PC-3 (cell line): ENCODE data around the gene VPS35L. TPM values are rescaled to one million over a fixed set of nuclear protein-coding genes. Genes with fewer than 3 reads are reported as not detected.

Experiments
- ATAC-seq: fragments of 200-7000 bp; cut with Tn5 transposase; 2 replicates; pipeline ENCODE4 v1.9.1; 2020; ENCODE audit warnings: mild to moderate bottlenecking, moderate library complexity
- BruUV-seq: library from RNA; stranded (reverse); fragments of 400-500 nt; replicated peaks from 2 replicates; lab custom pipeline; 2021; lab: Mats Ljungman, UMichigan
- CTCF ChIA-PET: fragments of 300-600 bp; sonication (Branson Sonifier 250); formaldehyde crosslinking; loops from one replicate; lab custom pipeline; 2022; ENCODE audit warnings: antibody characterized with exemption; lab: Charles Lee
- POLR2A ChIA-PET: fragments of 300-600 bp; sonication (Branson Sonifier 250); formaldehyde crosslinking; loops from one replicate; lab custom pipeline; 2022; ENCODE audit warnings: antibody characterized with exemption; ENCODE audit not compliant: unreplicated experiment; lab: Charles Lee
- DNase-seq: peaks from one replicate; pipeline ENCODE4 v3.0.0-alpha.2; 2015
- H2AFZ ChIP-seq: fragments of 300-600 bp; sonication (generic); 2 replicates; pipeline ENCODE4 v1.6.0; 2016; ENCODE audit warnings: antibody characterized with exemption, low read length
- H3F3A ChIP-seq: fragments of 300-600 bp; sonication (generic); one replicate; pipeline ENCODE4 v1.6.0; 2017; ENCODE audit warnings: antibody characterized with exemption, low read length, control low read depth, mild to moderate bottlenecking; ENCODE audit not compliant: unreplicated experiment
- H3K27ac ChIP-seq: fragments of 300-600 bp; sonication (generic); 2 replicates; pipeline ENCODE4 v1.5.1; 2016; ENCODE audit warnings: mild to moderate bottlenecking, low read length
- H3K27me3 ChIP-seq: fragments of 300-600 bp; sonication (generic); 2 replicates; pipeline ENCODE4 v1.6.1; 2016; ENCODE audit warnings: low read length, mixed read lengths
- H3K36me3 ChIP-seq: fragments of 300-600 bp; sonication (generic); 2 replicates; pipeline ENCODE4 v1.6.1; 2016; ENCODE audit warnings: low read depth, mixed run types, low read length, mixed read lengths
- H3K4me1 ChIP-seq: fragments of 300-600 bp; sonication (generic); 2 replicates; pipeline ENCODE4 v1.5.1; 2016; ENCODE audit warnings: low read length; ENCODE audit not compliant: insufficient read depth
- H3K4me2 ChIP-seq: fragments of 300-600 bp; sonication (generic); 2 replicates; pipeline ENCODE4 v1.6.0; 2016; ENCODE audit warnings: low read length
- H3K4me3 ChIP-seq: fragments of 300-600 bp; sonication (generic); 2 replicates; pipeline ENCODE4 v1.5.1; 2016; ENCODE audit warnings: mild to moderate bottlenecking, low read length, mixed read lengths
- H3K79me2 ChIP-seq: fragments of 300-600 bp; sonication (generic); 2 replicates; pipeline ENCODE4 v1.6.1; 2017; ENCODE audit warnings: low read length, mixed read lengths
- H3K9ac ChIP-seq: fragments of 300-600 bp; sonication (generic); 2 replicates; pipeline ENCODE4 v1.6.0; 2016; ENCODE audit warnings: mild to moderate bottlenecking, low read length
- H3K9me2 ChIP-seq: fragments of 300-600 bp; sonication (generic); replicated peaks from 2 replicates; pipeline ENCODE4 v1.6.1; 2016; ENCODE audit warnings: mixed run types, low read length, mixed read lengths
- H3K9me3 ChIP-seq: fragments of 300-600 bp; sonication (generic); 2 replicates; pipeline ENCODE4 v1.6.1; 2016; ENCODE audit warnings: low read length, mixed read lengths
- H4K20me1 ChIP-seq: fragments of 300-600 bp; sonication (generic); 2 replicates; pipeline ENCODE4 v1.6.1; 2016; ENCODE audit warnings: low read length, mixed read lengths
- CTCF ChIP-seq: fragments of 300-600 bp; sonication (generic); conservative IDR thresholded peaks from 2 replicates; pipeline ENCODE4 v1.5.1; 2017; ENCODE audit warnings: antibody characterized with exemption, low read depth, mild to moderate bottlenecking, low read length
- EZH2 ChIP-seq: fragments of 300-600 bp; sonication (generic); IDR thresholded peaks from one replicate; pipeline ENCODE4 v1.6.1; 2017; ENCODE audit warnings: antibody characterized with exemption, mild to moderate bottlenecking, low read length; ENCODE audit not compliant: unreplicated experiment
- EZH2phosphoT487 ChIP-seq: fragments of 300-600 bp; sonication (generic); IDR thresholded peaks from 2 replicates; pipeline ENCODE4 v1.6.1; 2018; ENCODE audit warnings: mild to moderate bottlenecking, antibody characterized with exemption, low read length, borderline replicate concordance
- intact Hi-C: fragments of 100-400 bp; cut with micrococcal nuclease; formaldehyde crosslinking; loops from 2 replicates; pipeline ENCODE4 v1.9.0; 2023
- total RNA-seq: library from RNA; depleted of rRNA; stranded (reverse); fragments of >200 nt; gene quantifications from 2 replicates; pipeline ENCODE4 v1.2.3, GENCODE V29; 2014

The VPS35L gene
- total RNA-seq, 1 experiment from 2014 or later: 2.9 TPM

GRCh38 chr16:19549673-19550072 is 5.8 kb upstream of the VPS35L start:
- Histone ChIP-seq H3K79me2 (no peaks in the 10 kb centered on the region), H3K27ac (no peak overlapping the region), H4K20me1 (no peaks in the 10 kb centered on the region), H3K4me1 (no peaks in the 10 kb centered on the region; the same call in 1 of the 2 replicates), H2AFZ (no peak overlapping the region), H3K36me3 (peaks cover 6% of the 10 kb centered on the region), H3K9ac (no peak overlapping the region), H3K9me2 (no peaks in the 10 kb centered on the region), H3K27me3 (no peaks in the 10 kb centered on the region), H3K4me3 (no peak overlapping the region), H3K4me2 (no peak overlapping the region), H3F3A (no peaks in the 10 kb centered on the region), H3K9me3 (no peaks in the 10 kb centered on the region)
- TF ChIP-seq EZH2 (no peak), CTCF (no peak)
- ChIA-PET CTCF (no interaction called here), POLR2A (no interaction called here)
- intact Hi-C loops: no loop called here
- no peak for ATAC-seq
- DNase-seq: no peak
- BruUV-seq: no TSS peak

- no peak for TF ChIP-seq CTCF
- no peak for TF ChIP-seq EZH2
- TF ChIP-seq EZH2phosphoT487: no peak
These were observed 652 bp downstream of the VPS35L start for GRCh38 chr16:19555938-19556771.

More at GRCh38 chr16:19555938-19556771, 652 bp downstream of the VPS35L start:
- CTCF ChIA-PET: interaction anchor here (0.7 to 1.0 kb wide), 3 partner anchors 32 to 137 kb away, joined by 3 to 14 read pairs (median 6); no protein-coding TSS in a partner anchor
- no peaks in the 10 kb centered on the region for H3F3A ChIP-seq
- H3K27ac ChIP-seq: no peak overlapping the region
- H3K4me3 ChIP-seq: peak overlapping the region; percentile 74
- intact Hi-C loops: loop anchor here (5.0 kb wide), 2 partner anchors 34 to 331 kb away; partner anchors contain the start of genes CCP110 and GDE1
- DNase-seq (peak; percentile 6), ATAC-seq (no peak)
- H3K9ac ChIP-seq: peak overlapping the region; percentile 63
- H3K9me3 ChIP-seq: no peaks in the 10 kb centered on the region
- peak overlapping the region; percentile 98 for H2AFZ ChIP-seq
- H3K79me2 ChIP-seq: no peaks in the 10 kb centered on the region
- peak overlapping the region; percentile 93 for H3K4me2 ChIP-seq
- BruUV-seq: TSS peak; percentile 77
- no peaks in the 10 kb centered on the region for H3K9me2 ChIP-seq
- no peaks in the 10 kb centered on the region; the same call in 1 of the 2 replicates for H3K36me3 ChIP-seq
- H3K27me3 ChIP-seq: no peaks in the 10 kb centered on the region
- no peaks in the 10 kb centered on the region; the same call in 1 of the 2 replicates for H3K4me1 ChIP-seq
- POLR2A ChIA-PET: no interaction called here
- H4K20me1 ChIP-seq: no peaks in the 10 kb centered on the region
